Measurements from ENCODE around the gene CFAP20DC. TPM values are rescaled to one million over a fixed set of nuclear protein-coding genes. Genes with fewer than 3 reads are reported as not detected.
A peak's percentile ranks its signal among the peaks of the same experiment; 100 is the strongest.

CFAP20DC gene
- total RNA-seq, 1 donor from 2014 or later: 0.57 TPM

DNA sequence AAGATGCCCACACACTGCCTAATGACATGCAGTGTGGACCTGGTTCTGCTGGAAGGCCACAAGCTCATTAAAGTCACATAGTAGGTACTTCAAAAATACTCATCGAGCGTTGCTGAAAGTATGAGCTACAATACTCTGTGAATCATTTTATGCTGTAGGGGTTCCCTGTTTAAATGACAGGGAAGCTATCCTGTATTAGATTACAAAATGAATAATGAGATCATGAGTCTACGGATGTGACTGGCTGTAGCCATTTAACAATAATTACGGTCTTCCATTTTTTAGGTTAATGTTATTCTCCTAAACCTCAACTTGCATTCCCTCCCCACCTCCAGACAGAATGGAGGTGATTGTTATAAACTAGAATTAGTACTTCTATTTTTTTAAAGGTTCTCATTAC lies 255.1 kb downstream of the CFAP20DC start:
- no peak overlapping the region for H3K27ac Mint-ChIP-seq (ENCODE audit: unreplicated experiment)
- TF ChIP-seq CTCF (IDR thresholded peaks at IDR 0.05; ENCODE audit: insufficient read depth, low read depth, low read length) (no peak), EZH2 (IDR thresholded peaks at IDR 0.05; ENCODE audit: insufficient read depth, low read length) (no peak)

DNA sequence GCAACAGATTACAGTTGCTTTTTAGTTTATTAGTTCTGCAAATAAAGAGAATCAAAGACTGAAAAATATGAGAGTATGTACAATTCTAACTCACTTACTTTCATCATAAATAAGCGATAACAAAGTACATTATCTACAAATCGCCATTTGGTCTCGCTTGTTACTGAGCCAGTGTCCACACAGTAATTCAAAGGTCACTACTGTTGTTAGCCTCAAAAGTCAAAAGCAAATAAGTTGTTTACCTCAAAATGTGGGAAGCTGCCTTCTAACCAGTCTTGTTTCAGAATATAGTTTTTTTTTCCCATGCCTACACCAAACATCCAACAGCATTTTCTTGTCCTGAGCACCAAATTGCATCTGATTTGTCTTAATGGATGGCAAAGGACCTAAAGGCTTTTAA lies 255.9 kb downstream of the CFAP20DC start:
- H3K4me1 ChIP-seq (ENCODE audit: insufficient read depth, low read length): no peaks in the 10 kb centered on the region
- Mint-ChIP-seq H3K4me1 (ENCODE audit: low read depth, unreplicated experiment) (peaks cover 5% of the 10 kb centered on the region), H3K36me3 (ENCODE audit: low read depth, unreplicated experiment) (no peaks in the 10 kb centered on the region), H3K27ac (ENCODE audit: unreplicated experiment) (no peak overlapping the region), H3K9me3 (ENCODE audit: unreplicated experiment) (peaks cover 2% of the 10 kb centered on the region), H3K27me3 (ENCODE audit: low read depth, unreplicated experiment) (no peaks in the 10 kb centered on the region), H3K4me3 (ENCODE audit: unreplicated experiment) (no peak overlapping the region)
- no peak overlapping the region for H3K4me2 ChIP-seq (ENCODE audit: low read length)
- H4K20me1 ChIP-seq (ENCODE audit: insufficient read depth, low read length): no peaks in the 10 kb centered on the region
- no peaks in the 10 kb centered on the region for H3K79me2 ChIP-seq (ENCODE audit: insufficient read depth, low read length)
- no peak overlapping the region for H3K4me3 ChIP-seq (ENCODE audit: insufficient read depth, low read depth, low read length)
- no peak overlapping the region for H2AFZ ChIP-seq (ENCODE audit: low read depth, low read length)
- DNase-seq (ENCODE audit: low read depth): no peak
- no peaks in the 10 kb centered on the region for H3K27me3 ChIP-seq (ENCODE audit: insufficient read depth, low read length)
- H3K9me3 ChIP-seq (ENCODE audit: insufficient read depth, low read depth, low read length): no peaks in the 10 kb centered on the region
- TF ChIP-seq EZH2 (IDR thresholded peaks at IDR 0.05; ENCODE audit: insufficient read depth, low read length) (no peak), CTCF (IDR thresholded peaks at IDR 0.05; ENCODE audit: insufficient read depth, low read depth, low read length) (no peak)
- H3K9ac ChIP-seq (ENCODE audit: low read length): no peak overlapping the region
- H3K36me3 ChIP-seq (ENCODE audit: insufficient read depth, low read length): no peaks in the 10 kb centered on the region
- FAIRE-seq: no peak
- no peak overlapping the region for H3K27ac ChIP-seq (ENCODE audit: low read depth, low read length)

More for the DNA sequence above, 255.1 kb downstream of the CFAP20DC start:
- no peaks in the 10 kb centered on the region for H4K20me1 ChIP-seq (ENCODE audit: insufficient read depth, low read length)
- no peaks in the 10 kb centered on the region for H3K36me3 Mint-ChIP-seq (ENCODE audit: low read depth, unreplicated experiment)
- no peak overlapping the region for H3K27ac ChIP-seq (ENCODE audit: low read depth, low read length)
- peaks cover 5% of the 10 kb centered on the region for H3K4me1 Mint-ChIP-seq (ENCODE audit: low read depth, unreplicated experiment)
- H3K27me3 ChIP-seq (ENCODE audit: insufficient read depth, low read length): no peaks in the 10 kb centered on the region
- FAIRE-seq (no peak), DNase-seq (ENCODE audit: low read depth) (no peak)
- no peak overlapping the region for H3K4me2 ChIP-seq (ENCODE audit: low read length)
- H3K9me3 Mint-ChIP-seq (ENCODE audit: unreplicated experiment): peaks cover 2% of the 10 kb centered on the region
- no peak overlapping the region for H3K4me3 Mint-ChIP-seq (ENCODE audit: unreplicated experiment)
- no peaks in the 10 kb centered on the region for H3K79me2 ChIP-seq (ENCODE audit: insufficient read depth, low read length)
- H3K4me1 ChIP-seq (ENCODE audit: insufficient read depth, low read length): no peaks in the 10 kb centered on the region
- H3K4me3 ChIP-seq (ENCODE audit: insufficient read depth, low read depth, low read length): no peak overlapping the region
- no peaks in the 10 kb centered on the region for H3K36me3 ChIP-seq (ENCODE audit: insufficient read depth, low read length)
- H3K9me3 ChIP-seq (ENCODE audit: insufficient read depth, low read depth, low read length): no peaks in the 10 kb centered on the region
- H2AFZ ChIP-seq (ENCODE audit: low read depth, low read length): no peak overlapping the region
- H3K27me3 Mint-ChIP-seq (ENCODE audit: low read depth, unreplicated experiment): no peaks in the 10 kb centered on the region
- no peak overlapping the region for H3K9ac ChIP-seq (ENCODE audit: low read length)

GRCh38 chr3:58792921-58793451 lies 256.8 kb downstream of the CFAP20DC start:
- FAIRE-seq: no peak
- Mint-ChIP-seq H3K9me3 (ENCODE audit: unreplicated experiment) (peaks cover 2% of the 10 kb centered on the region), H3K27ac (ENCODE audit: unreplicated experiment) (no peak overlapping the region), H3K4me3 (ENCODE audit: unreplicated experiment) (no peak overlapping the region), H3K36me3 (ENCODE audit: low read depth, unreplicated experiment) (no peaks in the 10 kb centered on the region), H3K27me3 (ENCODE audit: low read depth, unreplicated experiment) (no peaks in the 10 kb centered on the region), H3K4me1 (ENCODE audit: low read depth, unreplicated experiment) (peaks cover 5% of the 10 kb centered on the region)
- Histone ChIP-seq H3K79me2 (ENCODE audit: insufficient read depth, low read length) (no peaks in the 10 kb centered on the region), H3K4me2 (ENCODE audit: low read length) (no peak overlapping the region), H2AFZ (ENCODE audit: low read depth, low read length) (no peak overlapping the region), H3K4me1 (ENCODE audit: insufficient read depth, low read length) (no peaks in the 10 kb centered on the region), H4K20me1 (ENCODE audit: insufficient read depth, low read length) (no peaks in the 10 kb centered on the region), H3K9ac (ENCODE audit: low read length) (no peak overlapping the region), H3K27me3 (ENCODE audit: insufficient read depth, low read length) (no peaks in the 10 kb centered on the region), H3K36me3 (ENCODE audit: insufficient read depth, low read length) (no peaks in the 10 kb centered on the region), H3K9me3 (ENCODE audit: insufficient read depth, low read depth, low read length) (no peaks in the 10 kb centered on the region), H3K27ac (ENCODE audit: low read depth, low read length) (no peak overlapping the region), H3K4me3 (ENCODE audit: insufficient read depth, low read depth, low read length) (no peak overlapping the region)
- peak; percentile 62 for DNase-seq (ENCODE audit: low read depth)
- TF ChIP-seq EZH2 (IDR thresholded peaks at IDR 0.05; ENCODE audit: insufficient read depth, low read length): no peak
- TF ChIP-seq CTCF (IDR thresholded peaks at IDR 0.05; ENCODE audit: insufficient read depth, low read depth, low read length): no peak
